22Rv1 (cell line): ENCODE results near the gene GRIPAP1.

Source experiments
- H3K27ac ChIP-seq: fragments of 450-650 bp; 2 replicates; pipeline ENCODE4 v1.5.1; 2017
- ZFX ChIP-seq: fragments of 450-650 bp; IDR thresholded peaks from 2 replicates; pipeline ENCODE4 v1.6.1; 2017; ENCODE audit warnings: antibody characterized with exemption, borderline replicate concordance
- TF ChIP-seq, protein P1 (sequence below): fragments of 450-650 bp; IDR thresholded peaks from 2 replicates; pipeline ENCODE4 v1.5.1; 2017; ENCODE audit warnings: mild to moderate bottlenecking

GRIPAP1 gene

DNA sequence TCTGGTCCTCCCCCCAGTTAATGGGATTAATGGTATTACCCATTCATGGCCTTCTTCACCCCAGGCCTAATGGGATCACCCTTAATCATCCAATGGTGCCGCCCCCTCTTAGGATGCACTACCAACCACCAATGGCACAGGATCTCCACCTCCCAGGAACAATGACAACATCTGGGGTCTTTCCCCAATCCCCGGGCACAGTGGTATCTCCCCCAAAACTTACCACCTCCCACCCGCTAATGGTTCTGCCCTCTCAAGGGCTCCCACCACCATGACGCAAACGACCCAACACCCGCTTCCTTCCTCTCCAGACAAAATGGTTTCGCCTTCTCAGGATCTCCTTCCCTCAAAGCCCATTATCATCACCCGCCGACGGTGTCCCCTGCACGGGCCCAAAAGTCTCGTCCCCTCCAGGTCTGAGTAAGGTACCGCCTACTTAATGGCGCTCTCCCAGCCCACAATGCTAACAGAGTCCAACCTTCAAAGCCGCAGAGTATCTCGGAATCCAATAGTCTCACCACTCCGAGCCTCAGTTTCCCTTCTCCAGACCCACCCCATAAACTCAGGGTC, 458 bp downstream of the GRIPAP1 start:
- no peak for TF ChIP-seq ZFX
- TF ChIP-seq, protein P1, sequence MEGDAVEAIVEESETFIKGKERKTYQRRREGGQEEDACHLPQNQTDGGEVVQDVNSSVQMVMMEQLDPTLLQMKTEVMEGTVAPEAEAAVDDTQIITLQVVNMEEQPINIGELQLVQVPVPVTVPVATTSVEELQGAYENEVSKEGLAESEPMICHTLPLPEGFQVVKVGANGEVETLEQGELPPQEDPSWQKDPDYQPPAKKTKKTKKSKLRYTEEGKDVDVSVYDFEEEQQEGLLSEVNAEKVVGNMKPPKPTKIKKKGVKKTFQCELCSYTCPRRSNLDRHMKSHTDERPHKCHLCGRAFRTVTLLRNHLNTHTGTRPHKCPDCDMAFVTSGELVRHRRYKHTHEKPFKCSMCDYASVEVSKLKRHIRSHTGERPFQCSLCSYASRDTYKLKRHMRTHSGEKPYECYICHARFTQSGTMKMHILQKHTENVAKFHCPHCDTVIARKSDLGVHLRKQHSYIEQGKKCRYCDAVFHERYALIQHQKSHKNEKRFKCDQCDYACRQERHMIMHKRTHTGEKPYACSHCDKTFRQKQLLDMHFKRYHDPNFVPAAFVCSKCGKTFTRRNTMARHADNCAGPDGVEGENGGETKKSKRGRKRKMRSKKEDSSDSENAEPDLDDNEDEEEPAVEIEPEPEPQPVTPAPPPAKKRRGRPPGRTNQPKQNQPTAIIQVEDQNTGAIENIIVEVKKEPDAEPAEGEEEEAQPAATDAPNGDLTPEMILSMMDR, result no peak
- peak overlapping the region; percentile 84 for H3K27ac ChIP-seq

DNA sequence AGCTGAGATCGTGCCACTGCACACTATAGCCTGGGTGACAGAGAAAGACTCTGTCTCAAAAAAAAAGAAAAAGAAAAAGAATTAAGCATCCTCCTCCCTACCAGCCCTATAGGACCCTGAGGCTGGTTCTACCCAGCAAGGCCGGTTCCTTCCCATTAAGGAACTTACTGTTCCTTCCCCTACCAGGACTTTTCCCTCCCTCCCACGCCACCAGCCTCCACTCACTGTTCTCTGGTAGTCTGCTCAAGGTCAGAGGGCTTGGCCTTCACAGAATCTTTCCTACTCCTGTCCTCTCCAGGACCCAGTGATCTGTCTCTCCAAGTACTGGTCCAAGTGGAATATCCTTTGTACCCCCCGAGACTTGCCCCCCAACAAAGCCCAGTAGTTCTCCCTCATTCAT, 1.4 kb downstream of the GRIPAP1 start:
- TF ChIP-seq, protein P1, result no peak
- no peak for TF ChIP-seq ZFX
- H3K27ac ChIP-seq, result no peak overlapping the region

DNA sequence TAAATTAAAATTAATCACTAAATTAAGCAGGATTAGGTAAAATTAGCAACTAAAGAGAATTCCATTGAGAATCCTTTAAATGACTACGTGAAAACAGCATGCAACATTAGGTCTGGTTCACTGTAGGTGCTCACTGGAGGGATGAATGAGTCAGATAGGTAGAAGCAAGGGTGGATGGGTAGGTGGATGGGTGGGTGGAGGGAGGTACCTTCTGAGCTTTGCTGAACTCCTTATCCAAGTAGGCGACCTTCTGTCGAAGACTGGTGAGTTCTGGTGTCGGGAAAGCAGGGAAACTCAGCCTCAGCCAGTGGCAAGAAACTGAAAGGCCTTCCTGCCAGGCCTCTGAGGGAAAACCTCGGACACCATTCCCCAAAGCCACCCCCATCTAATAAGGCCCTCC, 3.0 kb downstream of the GRIPAP1 start:
- no peak overlapping the region for H3K27ac ChIP-seq
- TF ChIP-seq ZFX, result no peak
- TF ChIP-seq, protein P1, result no peak

DNA sequence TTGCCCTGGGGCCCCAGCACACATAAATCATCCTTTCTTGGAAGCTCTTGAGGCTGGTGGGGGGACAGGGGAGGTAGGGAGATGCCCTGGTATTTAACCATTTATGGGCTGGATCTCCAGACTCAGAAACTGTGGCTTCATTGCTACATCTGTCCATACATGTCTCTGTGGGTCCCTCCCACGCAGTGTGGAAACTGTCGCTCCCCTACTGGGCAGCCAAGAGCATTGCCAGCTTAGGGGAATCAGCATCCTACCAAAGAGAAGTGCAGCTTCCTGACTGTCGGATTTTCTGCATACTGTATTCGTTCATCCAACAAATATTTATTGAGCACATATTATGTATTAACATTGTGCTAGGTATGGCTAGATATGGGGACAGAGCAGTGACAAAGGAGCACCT, 3.7 kb downstream of the GRIPAP1 start:
- no peak for TF ChIP-seq ZFX
- TF ChIP-seq, protein P1, result no peak

DNA sequence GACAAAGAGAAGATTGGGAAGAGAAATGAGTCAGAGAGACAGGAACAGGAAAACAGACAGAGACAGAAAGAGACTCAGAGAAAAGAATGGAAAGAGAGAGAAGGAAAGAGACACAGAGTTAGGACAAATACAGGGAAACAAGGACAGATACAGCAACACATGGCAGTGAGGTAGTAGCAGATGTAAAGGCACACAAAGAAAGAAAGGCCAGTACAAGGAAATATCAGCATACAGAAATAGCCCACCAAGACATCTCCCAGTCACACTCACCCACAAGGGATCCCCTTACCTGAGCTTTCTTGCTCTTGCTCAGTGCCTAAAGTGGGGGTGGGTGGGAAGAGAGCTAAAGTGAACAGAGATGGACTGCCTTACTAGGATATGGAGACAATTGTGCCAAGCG, 4.2 kb downstream of the GRIPAP1 start:
- no peak for TF ChIP-seq ZFX
- TF ChIP-seq, protein P1, result no peak
- no peak overlapping the region for H3K27ac ChIP-seq

More for the DNA sequence above, 3.7 kb downstream of the GRIPAP1 start:
- H3K27ac ChIP-seq, result no peak overlapping the region

DNA sequence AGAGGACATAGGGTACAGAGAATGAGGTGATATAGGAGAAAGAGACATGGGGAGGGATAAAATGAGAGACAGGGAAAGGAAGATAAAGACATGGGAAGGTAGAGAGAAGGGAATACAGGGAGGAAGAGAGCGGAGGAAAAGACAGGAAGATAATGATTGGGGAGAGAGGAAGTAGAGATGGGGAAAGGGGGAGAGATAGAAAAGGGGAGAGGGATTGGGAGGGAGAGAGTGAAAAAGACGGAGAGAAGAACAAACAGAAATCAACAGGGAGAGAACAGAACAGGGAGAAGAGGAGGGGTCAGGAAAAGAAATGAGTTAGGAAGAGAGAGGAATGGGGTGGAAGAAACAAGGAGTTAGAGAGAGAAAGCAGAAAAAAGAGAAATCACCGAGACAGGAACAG, 4.6 kb downstream of the GRIPAP1 start:
- no peak overlapping the region for H3K27ac ChIP-seq
- TF ChIP-seq, protein P1, result no peak
- no peak for TF ChIP-seq ZFX

DNA sequence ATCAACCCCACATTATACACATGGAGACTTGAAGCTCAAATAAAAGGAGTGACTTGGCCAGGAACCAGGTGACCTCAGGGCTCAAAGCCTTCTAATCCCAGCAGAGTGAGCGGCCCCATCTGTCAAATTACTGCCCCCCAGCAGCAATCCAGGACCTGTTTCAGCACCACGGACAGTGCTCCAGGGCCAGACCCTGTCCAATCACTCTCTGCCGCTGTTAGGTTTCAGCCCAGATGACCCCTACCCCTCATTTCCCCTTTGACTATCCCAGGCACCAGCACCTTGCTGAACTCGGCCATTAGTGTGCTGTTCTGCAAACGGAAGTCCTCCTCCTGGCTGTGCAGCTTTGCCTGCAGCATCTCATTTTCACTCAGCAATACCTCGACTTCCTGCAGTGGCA, 5.1 kb downstream of the GRIPAP1 start:
- TF ChIP-seq, protein P1, result no peak
- no peak for TF ChIP-seq ZFX
- no peak overlapping the region for H3K27ac ChIP-seq
